Osteoblast (primary cell): ENCODE data around the gene ATL3. TPM values are rescaled to one million over a fixed set of nuclear protein-coding genes. Genes with fewer than 3 reads are reported as not detected.
"Not testable (repeated sequence)": the region's sequence is repeated elsewhere in the genome, so short reads cannot be mapped to it uniquely, and the experiment has no call there.

Experiments
- DNase-seq: peaks from one replicate; pipeline ENCODE4 v3.0.0; 2011; ENCODE audit warnings: low spot score, mixed read lengths; ENCODE audit not compliant: insufficient read length; ENCODE audit errors: missing footprints
- H2AFZ ChIP-seq: 2 replicates; pipeline ENCODE4 v1.6.0; 2011; ENCODE audit warnings: mild to moderate bottlenecking, low read length
- H3K27ac ChIP-seq: 2 replicates; pipeline ENCODE4 v1.5.1; 2011; ENCODE audit warnings: mild to moderate bottlenecking, low read depth, low read length, moderate library complexity
- H3K27me3 ChIP-seq: 2 replicates; pipeline ENCODE4 v1.6.0; 2012; ENCODE audit warnings: mild to moderate bottlenecking, control low read depth, inconsistent platforms, low read length, moderate library complexity; ENCODE audit not compliant: insufficient read depth
- H3K36me3 ChIP-seq: 2 replicates; pipeline ENCODE4 v1.5.1; 2011; ENCODE audit warnings: mild to moderate bottlenecking, low read length, control low read depth, moderate library complexity; ENCODE audit not compliant: insufficient read depth
- H3K4me1 ChIP-seq: 2 replicates; pipeline ENCODE4 v1.5.1; 2011; ENCODE audit warnings: mild to moderate bottlenecking, low read length, control low read depth, moderate library complexity; ENCODE audit not compliant: insufficient read depth
- H3K4me2 ChIP-seq: 2 replicates; pipeline ENCODE4 v1.6.0; 2011; ENCODE audit warnings: mild to moderate bottlenecking, low read length; ENCODE audit not compliant: insufficient read depth
- H3K4me3 ChIP-seq: fragments of 200-600 bp; sonication (generic); 3 replicates; pipeline ENCODE4 v1.5.1; 2012; ENCODE audit warnings: mild to moderate bottlenecking, low read length, inconsistent platforms; ENCODE audit not compliant: insufficient read depth
- H3K79me2 ChIP-seq: 2 replicates; pipeline ENCODE4 v1.6.0; 2012; ENCODE audit warnings: mild to moderate bottlenecking, low read length, control low read depth, inconsistent platforms; ENCODE audit not compliant: insufficient read depth
- H3K9me3 ChIP-seq: 2 replicates; pipeline ENCODE4 v1.5.1; 2011; ENCODE audit warnings: low read depth, low read length, control low read depth
- H4K20me1 ChIP-seq: 2 replicates; pipeline ENCODE4 v1.6.0; 2012; ENCODE audit warnings: mild to moderate bottlenecking, low read length, control low read depth; ENCODE audit not compliant: insufficient read depth
- CTCF ChIP-seq: IDR thresholded peaks from 2 replicates; pipeline ENCODE4 v1.5.1; 2011; ENCODE audit warnings: mild to moderate bottlenecking, low read depth, low read length, moderate library complexity; ENCODE audit errors: extremely low read depth
- total RNA-seq: library from RNA; depleted of rRNA; stranded (reverse); fragments of >200 nt; gene quantifications from 2 replicates; pipeline ENCODE4 v1.2.3, GENCODE V29; 2012

Gene ATL3
- total RNA-seq, 1 donor, result 300 TPM

DNA sequence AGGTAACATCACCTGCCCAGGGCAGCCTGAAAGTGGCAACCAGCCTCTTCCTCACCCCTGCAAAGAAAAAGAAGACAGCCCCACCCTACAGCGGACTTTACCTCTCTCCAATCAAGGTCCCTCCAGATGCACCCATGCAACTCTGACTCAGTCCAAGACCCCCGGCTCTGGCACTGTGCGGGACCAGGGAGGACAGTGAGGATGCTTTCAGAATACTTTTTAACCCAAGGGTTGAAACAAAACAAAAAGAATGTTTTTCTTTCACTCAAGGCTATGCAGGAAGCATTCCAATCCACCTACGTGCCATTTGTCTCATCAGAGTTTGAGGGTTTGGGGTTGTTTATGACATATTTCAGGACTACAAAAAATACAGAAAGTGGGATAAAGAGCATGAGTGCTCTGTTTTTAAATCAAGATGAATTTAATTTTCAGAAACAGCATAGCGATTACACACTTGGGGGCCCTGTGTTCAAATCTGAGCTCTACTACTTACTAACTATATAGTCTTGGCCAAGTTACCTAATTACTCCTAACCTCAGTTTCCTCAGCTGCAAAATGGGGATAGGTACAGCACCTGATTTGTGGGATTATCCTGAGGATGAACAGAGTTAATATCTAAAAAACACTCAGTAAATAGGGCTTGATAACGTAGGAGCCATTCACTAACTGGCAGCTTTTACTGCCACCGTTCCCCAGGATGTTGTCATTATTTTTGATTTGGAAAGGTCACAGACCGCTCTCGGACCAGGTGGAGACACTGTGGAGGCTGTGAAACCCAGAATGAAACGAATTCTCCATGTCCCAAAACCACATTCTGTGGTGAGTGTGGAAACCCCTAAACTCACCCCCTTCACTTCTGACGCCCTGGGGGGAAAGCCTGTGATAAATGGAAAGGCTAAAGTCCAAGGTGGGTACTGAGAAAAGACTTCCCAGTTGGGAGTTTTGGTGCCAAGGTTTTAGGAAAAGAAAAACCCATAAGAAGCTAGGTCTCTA lies 62.5 kb downstream of the ATL3 start:
- H3K27ac ChIP-seq, result peak overlapping the region; percentile 73
- H2AFZ ChIP-seq, result no peak overlapping the region
- no peaks in the 10 kb centered on the region for H4K20me1 ChIP-seq
- H3K36me3 ChIP-seq, result no peaks in the 10 kb centered on the region
- TF ChIP-seq CTCF, result no peak
- no peaks in the 10 kb centered on the region for H3K27me3 ChIP-seq
- peak; percentile 90 for DNase-seq
- H3K4me2 ChIP-seq, result peak overlapping the region; percentile 63
- H3K9me3 ChIP-seq, result no peaks in the 10 kb centered on the region
- H3K4me3 ChIP-seq, result peak overlapping the region; percentile 38
- H3K79me2 ChIP-seq, result peaks cover 42% of the 10 kb centered on the region
- H3K4me1 ChIP-seq, result peaks cover 52% of the 10 kb centered on the region

DNA sequence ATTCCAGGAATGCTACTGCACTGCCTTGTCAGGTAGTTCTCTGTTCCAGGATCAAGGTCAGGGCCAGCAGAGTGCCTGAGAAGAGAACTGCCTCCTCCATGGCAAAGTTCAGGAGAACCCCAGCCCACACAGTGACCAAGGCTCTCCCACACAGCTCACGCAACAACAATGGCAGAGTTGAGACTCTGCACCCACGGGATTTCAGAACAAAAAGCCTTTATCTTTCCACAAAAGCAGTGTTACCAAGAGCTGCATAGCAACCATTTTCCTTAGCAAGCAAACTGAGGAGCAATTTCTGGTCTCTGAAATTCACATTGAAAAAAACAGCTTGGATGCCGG lies 68.0 kb downstream of the ATL3 start:
- no peaks in the 10 kb centered on the region for H3K27me3 ChIP-seq
- TF ChIP-seq CTCF, result no peak
- H2AFZ ChIP-seq, result no peak overlapping the region
- peak overlapping the region; percentile 62 for H3K4me2 ChIP-seq
- H3K4me3 ChIP-seq, result no peak overlapping the region
- H3K79me2 ChIP-seq, result peaks cover 48% of the 10 kb centered on the region
- peaks cover 31% of the 10 kb centered on the region for H3K4me1 ChIP-seq
- no peaks in the 10 kb centered on the region for H4K20me1 ChIP-seq
- no peaks in the 10 kb centered on the region for H3K9me3 ChIP-seq
- DNase-seq, result peak; percentile 58
- H3K36me3 ChIP-seq, result no peaks in the 10 kb centered on the region
- H3K27ac ChIP-seq, result peak overlapping the region; percentile 92

GRCh38 chr11:63602290-63603179 lies 68.6 kb downstream of the ATL3 start:
- H3K36me3 ChIP-seq, H3K27me3 ChIP-seq, H2AFZ ChIP-seq, H3K4me3 ChIP-seq, H3K9me3 ChIP-seq, H4K20me1 ChIP-seq: not testable (repeated sequence)
- peak; percentile 89 for DNase-seq
- peaks cover 28% of the 10 kb centered on the region for H3K4me1 ChIP-seq
- peak overlapping the region; percentile 92 for H3K27ac ChIP-seq
- H3K79me2 ChIP-seq, result peaks cover 44% of the 10 kb centered on the region
- H3K4me2 ChIP-seq, result peak overlapping the region; percentile 62

DNA sequence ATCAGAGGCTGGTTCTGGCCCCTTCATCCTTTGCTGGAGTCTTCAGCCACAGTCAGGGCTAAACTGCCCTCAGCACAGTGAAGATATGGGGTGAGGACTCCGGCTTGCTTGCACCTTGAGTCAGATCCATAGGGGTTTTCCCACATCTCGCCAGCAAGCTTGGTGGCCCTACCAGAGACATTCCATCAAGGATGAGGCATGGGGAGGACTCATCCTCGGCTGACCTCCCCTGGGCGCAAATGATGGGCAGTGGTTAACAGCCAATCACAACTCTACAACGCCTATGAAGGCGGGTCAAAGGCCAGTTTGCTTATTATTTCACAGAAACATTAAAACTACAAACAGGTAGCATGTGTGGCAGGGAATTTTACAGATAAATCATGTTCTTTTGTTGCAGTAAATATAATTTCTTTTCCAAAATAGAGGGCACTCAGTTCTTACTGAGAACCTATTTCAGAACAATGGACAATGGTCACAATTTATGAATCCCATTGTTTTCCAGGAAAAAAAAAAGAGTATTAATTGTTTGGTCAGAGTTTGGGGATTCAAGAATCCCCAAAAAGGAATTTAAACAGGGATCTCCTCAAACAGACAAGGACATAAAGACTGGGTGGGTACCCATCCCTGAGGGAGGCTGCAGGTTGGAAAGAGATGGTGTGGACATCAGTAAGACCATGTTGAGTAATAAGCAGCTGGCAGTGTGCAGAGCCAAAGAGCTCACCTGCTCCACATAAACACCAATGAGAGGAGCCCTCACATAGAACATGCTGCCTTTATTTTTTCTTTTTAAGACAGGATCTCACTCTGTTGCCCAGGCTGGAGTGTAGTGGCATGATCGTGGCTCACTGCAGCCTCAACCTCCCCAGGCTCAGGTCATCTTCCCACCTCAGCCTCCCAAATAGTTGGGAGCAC lies 71.7 kb downstream of the ATL3 start:
- Histone ChIP-seq H3K4me3 (no peak overlapping the region), H3K36me3 (no peaks in the 10 kb centered on the region), H3K4me2 (peak overlapping the region; percentile 10), H3K4me1 (peaks cover 32% of the 10 kb centered on the region), H3K79me2 (peaks cover 20% of the 10 kb centered on the region), H4K20me1 (no peaks in the 10 kb centered on the region), H3K27ac (peak overlapping the region; percentile 32), H2AFZ (no peak overlapping the region), H3K27me3 (no peaks in the 10 kb centered on the region), H3K9me3 (no peaks in the 10 kb centered on the region)
- DNase-seq, result peak; percentile 95
- TF ChIP-seq CTCF, result no peak
